ENCODE results near the gene NACA2.

GRCh38 chr17:61591018-61591417 lies at the start of gene NACA2:
- TF ChIP-seq CTCF (IDR thresholded peaks at IDR 0.05) = no peak
- TF ChIP-seq POLR2A (IDR thresholded peaks at IDR 0.05) = no peak
